GM19468 (cell line): ENCODE measurements around the gene GABRG3.

Experiments
- ATAC-seq: cut with Tn5 transposase; IDR thresholded peaks from one replicate; pipeline ENCODE4 v1.9.1; 2021; ENCODE audit warnings: mild to moderate bottlenecking, moderate library complexity, moderate number of reproducible peaks; ENCODE audit not compliant: unreplicated experiment; ENCODE audit errors: extremely low read depth

The GABRG3 gene

DNA sequence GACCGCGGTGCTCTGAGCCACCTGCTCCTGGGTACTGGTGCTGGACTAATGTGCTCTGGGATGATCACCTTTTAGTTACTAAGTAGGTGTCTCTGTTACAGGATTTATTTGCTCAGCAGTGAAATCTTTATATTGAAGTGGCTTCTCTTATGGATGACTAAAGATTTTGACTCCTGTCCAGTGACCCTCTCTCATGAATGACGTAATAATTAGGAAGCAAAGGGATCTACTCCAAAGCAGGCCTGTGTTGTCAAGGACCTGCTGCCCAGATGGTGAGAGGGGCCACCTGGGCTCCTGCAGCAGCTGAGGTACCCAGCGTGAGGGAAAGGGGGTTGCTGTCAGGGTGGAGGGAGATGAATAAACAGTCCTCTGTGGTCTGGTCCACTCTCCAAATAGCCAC lies 263.6 kb downstream of the GABRG3 start:
- ATAC-seq: no peak

DNA sequence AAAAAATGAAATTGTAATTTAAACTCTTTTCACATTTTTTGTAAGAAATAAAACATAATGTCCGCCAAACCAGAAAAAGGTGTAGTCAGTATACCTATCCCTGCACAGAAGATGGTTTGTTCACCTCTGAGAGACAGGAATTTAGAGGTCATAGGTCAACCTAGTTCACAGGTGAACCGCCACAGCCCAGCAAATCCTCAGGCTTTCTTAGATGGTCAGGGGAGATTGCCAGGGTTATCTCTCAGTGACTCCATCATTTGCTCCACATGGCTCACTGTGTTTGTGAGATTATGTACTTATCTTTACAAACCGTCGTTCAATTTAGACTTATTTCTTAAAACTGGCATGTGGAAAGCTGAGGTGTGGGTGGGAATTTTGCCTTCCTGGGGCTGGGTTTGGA lies 264.2 kb downstream of the GABRG3 start:
- ATAC-seq: no peak

DNA sequence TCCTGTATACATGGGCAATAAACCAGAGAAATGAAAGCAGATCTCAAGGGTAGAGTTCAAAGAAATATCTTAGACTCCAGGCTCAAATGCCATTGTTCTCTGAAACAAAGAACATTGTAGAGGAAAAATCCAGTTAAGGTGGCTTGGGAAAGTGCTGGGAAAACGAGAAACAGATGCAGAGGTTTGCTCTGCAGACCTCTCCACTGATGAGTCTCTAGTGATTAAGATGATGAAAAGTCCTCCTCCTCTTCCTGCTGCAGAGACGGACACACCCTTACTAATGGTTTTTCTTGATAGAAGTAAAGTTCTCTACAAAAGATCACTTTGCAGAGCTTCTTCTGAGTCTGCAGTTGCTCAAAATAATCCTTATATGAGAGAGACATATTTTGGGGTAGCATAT lies 264.7 kb downstream of the GABRG3 start:
- no peak for ATAC-seq

DNA sequence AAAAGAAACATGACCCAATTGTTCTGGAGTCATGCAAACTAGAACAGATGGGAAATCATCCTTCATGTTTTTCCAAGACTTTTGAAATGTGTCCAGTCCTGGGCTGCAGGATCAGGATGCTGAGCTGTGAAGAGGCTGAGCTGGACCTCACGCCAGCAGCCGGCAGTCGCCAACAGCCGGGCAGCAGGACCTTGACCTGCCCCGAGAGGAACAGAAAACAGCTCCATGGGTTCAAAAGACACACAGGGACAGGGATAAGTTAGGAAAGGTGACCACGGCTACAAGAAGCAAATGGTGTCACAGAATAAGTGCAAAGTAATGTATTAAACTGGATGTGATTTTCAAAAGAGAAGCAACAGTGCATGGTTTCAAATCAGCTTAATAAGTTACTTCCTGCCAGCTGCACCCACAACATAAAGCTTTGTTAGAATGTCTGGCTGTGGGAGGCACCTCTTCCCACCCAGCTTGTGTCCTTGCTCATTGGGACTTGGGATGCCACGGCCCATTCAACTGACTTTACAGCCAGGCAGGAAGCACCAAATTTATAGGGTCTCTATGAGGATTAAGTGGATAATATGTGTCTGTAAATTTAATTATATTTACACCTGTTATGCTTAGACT lies 266.4 kb downstream of the GABRG3 start:
- no peak for ATAC-seq

DNA sequence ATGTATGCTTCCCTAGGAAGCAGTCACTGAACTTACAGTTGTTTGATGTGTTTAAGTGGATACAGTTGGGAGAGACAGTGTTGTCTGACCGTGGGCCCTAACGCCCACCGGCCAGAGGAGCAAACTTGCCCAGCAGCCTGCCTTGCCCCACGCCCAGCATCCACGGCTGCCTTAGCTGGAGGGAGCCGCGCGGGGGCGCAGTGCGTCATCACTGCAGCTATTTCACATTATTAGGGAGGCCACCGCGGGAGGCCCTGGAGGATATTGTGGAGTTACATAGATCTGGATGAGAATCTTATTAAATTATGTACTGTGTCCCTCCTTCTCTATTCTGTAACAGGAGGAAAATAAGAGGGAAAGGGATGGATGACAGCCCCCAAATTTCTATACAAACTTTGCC lies 267.2 kb downstream of the GABRG3 start:
- ATAC-seq: no peak

DNA sequence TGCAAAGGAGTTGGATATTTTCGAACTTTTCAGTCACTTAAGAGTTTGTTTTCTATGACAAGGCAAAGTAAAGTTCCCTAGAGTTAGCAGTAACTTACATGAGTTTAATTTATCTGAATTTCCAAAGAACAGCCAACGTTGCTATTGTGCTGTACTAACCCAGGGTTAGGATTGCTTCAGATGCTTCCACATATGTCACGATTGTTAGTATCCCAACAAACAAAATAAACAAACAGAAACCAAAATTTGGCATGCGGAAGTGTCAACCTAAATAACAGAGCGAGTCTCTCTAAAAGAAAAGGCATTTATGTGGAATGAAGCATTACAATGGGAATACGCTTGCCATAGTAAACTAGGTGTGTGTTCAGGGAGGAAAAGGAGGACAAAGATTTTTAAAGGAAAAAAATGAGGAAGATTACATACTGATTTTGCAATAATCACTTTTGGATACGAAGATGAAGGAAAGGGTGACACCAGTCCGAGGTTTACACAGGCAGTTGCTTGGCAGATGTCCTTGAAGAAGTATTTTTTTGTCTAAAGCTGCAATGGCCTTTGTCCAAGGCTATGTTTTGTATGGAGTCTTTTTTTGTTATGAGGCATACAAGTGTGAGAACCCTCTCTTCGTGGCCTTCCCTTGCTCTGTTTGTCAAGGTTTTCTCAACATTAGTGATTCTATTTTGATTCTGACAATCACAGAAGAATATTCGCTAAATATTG lies 267.9 kb downstream of the GABRG3 start:
- ATAC-seq: no peak

DNA sequence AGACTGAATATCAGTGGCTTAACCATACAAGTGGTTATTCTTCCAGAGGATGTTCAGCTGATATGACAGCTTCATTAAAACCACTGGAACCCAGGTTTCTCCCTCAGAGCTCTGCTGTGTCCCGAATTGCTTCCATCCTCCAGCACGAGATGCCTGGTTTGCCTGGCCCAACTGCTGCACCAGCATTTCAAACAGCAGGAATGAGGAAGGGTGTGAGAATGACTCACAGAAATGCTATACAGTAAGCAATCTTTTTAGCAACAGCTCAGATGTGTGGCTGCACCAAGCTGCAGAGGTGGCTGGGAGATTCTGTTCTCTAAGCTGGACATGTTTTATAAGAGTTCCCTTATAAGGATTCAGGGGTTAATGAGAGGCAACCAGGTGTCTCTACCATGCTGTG lies 271.0 kb downstream of the GABRG3 start:
- no peak for ATAC-seq

DNA sequence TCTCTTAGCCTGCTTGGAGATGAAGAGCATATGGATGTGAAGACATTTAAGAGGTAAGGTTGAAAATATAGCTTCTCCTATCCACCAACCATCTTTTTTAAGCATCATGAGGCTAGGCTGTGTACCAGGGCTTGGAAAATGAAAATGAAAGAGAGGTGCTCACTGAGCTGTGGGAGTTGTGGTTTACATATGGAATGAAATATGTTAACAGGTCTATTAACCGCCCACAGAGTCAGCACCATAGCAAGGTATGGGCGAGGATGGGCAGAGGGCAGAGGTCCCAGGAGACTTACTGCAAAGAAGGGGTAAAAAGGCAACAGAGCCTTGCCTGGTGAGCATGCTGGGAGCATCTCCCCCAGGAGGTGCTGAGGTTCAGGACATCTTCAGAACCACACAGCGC lies 273.1 kb downstream of the GABRG3 start:
- ATAC-seq: no peak

DNA sequence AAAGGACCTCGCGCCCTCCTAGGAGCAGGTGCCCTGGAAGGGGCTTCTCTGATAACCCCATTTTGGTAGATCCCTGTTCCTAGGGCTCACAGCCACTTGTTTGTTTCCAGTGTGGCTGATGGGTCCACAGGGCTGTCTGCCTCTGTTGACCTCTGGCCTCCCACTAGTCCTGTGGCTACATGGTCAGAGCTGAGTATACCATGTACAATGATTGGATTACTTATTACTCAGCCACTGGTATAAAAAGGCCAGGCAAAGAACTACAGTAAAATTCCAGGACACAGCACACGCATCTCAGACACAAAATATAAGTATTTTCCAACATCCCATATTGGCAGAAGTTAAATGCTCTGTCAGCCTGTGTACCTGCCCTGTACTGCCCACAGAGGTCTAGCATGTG lies 277.3 kb downstream of the GABRG3 start:
- no peak for ATAC-seq

DNA sequence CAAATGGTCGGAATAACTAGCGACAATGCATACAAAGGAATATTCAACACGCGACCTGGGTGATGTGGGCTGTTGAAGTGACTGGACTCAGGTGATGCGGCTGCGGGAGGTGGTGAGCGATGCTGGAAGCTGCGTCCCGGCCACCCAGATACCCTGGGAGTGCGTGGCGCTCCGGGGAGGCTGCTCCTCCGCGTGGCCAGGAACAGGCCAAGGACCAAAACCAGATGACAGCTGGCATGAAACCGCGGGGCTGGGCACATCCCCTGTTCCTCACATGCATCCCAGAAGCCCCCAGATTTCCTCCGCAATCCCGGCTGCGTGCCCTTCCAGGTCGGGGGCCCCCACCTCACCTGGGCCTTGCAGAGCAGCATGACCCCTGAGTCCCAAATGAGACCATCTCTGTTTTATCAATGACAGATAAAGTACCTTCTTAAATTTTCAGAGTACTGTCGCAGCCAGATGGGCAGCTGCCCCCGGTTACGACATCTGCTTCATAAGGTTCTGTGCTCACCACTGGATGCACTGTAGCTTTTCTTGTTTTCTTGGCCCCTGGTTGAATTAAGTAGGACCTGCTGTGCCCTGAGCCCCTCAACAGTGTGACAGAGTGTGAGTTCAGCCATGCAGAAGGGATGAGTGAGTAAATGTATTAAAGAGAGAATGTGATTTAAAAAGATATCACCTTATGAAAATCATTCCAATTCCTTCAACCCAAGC lies 278.2 kb downstream of the GABRG3 start:
- no peak for ATAC-seq

DNA sequence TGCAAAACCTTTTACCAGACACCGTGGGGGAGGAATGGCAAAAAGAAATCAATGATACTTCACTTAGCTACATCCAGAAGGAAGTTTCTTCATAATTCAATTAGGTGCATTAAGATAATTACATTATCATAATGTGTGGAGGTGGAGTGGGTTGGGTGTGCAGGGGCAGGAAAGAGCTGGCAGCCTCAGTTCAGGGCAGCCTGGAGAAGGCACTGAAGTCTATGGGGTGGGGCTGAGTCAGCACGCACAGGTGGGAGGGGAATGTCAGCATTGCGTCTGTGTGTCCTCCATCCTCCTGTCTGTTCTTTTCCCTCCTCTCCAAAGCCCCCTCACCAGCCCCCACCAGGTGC lies 278.8 kb downstream of the GABRG3 start:
- no peak for ATAC-seq

DNA sequence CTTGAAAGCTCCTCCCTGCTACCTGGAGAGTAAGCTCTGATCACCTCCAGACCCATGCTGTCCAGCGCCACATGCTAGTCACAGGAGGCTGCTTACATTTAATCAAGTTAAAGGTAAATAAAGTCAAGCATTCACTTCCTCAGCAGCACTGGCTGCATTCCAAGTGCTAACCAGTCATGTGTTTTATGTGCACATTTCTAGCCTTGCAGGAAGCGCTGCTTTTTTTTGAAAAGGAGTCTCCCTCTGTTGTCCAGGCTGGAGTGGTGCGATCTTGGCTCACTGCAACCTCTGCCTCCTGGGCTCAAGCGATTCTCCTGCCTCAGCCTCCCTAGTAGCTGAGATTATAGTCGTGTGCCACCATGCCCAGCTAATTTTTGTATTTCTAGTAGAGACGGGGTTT lies 279.2 kb downstream of the GABRG3 start:
- ATAC-seq: no peak

DNA sequence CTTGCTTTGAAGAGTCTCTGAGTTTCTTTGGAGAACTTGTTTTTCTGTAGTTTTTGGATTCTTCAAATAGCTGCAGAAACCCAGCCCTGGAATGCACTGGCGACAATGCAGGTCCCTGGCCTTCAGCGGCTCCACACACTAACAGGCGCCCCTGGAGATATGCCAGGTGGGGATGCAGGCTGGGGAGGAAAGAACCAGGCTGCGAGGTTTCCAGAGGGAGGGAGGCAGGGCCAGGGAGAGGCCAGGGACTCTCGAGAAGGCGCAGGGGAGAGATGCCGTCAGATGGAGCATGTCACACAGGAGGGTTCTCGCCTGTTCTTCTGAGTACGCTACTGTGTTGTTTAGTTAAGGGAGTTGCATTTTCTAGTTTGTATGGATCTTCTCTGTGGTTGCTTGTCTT lies 283.1 kb downstream of the GABRG3 start:
- no peak for ATAC-seq

DNA sequence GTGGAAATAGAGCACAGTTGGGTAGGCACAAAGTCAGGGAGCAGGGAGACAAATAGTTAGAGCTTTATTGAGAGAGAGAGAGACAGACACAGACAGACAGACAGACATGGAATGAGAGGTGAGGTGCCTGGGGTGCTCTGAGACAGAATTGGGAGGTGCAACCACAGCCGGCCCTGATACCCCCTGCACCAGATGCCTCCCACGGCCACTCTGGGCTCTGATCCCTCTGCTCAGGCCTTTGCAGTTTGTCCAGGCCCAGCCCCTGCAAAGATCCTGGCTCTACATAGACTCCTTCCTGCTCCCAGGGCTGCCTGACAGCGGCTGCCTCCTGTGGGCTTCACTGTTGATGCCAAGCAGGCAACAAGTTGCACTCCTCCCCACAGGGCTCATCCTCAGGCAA lies 283.8 kb downstream of the GABRG3 start:
- no peak for ATAC-seq

DNA sequence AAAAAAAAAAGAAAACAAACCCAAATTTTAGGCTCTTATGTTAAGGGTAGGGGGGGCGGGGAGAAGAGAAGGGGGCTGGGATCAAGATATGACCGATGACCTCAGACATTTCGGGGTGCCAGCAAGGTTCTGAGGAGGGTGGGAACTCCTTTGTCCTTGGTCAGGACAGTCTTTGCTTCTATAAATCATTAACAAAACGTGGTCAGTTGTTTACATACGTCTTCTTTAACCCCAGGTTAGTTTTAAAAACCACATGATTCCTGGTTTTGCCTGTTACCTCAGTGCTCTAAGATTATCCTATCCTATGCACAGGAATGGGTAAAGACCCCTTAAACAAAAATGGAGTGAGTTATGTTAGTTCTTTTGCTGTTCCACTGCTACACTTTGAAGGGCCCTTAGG lies 285.5 kb downstream of the GABRG3 start:
- no peak for ATAC-seq

DNA sequence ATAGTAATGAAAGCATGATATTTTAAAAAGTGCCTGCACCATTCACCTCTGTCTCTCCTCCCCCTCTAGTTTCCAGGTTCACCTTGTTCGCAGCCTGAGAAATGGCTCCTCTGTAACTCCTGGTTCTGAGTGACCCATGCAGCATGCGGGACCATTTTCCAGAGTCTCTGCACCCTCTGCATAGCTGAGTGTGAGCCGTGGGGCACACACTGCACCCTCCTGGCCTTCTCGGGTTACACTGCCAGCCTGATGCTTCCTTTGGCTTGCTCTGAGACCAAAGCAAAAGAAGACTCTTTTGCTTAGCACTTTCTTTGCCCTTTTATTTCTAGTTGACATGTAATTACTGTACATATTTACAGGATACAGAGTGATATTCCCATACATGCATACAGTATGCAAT lies 287.3 kb downstream of the GABRG3 start:
- ATAC-seq: no peak

DNA sequence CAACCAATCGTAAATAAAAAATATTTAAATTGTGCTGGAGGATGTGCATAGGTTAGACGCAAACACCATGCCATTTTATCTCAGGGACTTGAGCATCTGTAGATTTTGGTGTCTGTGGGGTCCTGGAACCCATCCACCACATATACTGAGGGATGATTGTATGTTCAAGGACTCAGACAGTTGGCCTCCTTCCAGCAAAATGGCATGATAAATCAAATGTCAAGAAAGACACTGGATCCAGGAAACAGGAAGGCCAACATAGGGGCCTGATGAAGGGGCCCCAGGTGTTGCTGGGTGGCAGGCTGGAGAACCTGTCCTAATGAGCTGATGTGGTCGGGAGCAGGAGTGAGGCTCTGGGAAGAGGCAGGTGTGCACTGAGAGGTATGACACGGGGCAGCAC lies 289.5 kb downstream of the GABRG3 start:
- ATAC-seq: no peak

DNA sequence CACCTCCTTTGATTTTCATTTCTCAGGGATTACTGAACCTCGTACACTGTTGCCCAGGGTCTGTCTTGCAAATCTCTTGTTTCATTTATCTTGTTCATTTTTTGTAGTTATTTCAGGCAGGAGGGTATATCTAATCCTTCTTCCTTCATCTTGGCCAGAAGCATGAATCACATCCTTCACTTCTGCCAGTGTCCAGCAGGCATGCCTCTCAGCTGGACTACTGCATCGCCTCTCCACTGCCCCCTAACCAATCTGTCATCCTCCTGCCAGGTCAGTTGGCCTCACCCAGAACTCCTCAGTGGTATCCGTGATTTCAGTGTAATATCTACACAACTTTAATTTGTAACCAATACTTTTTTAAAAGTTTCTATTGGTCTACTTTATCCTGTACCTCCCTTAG lies 297.9 kb downstream of the GABRG3 start:
- ATAC-seq: no peak

DNA sequence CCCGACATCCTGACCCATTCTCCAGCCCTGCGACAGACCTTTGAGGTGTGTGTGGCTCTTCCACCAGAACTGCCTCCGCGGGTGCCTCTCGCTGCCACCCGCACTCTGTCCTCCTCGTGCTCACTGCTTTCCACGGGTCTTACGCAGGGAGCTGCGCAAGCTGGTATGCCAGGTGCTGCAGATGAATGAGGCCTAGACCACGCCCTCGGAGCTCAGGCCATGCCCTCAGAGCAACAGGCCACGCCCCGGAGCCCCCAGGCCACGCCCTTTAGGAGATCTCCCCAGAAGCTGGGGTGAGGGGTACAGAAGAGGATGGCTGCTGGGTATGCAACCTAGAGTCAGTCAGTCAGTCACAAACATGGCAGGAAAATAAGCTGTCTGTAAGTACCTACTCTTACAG lies 300.3 kb downstream of the GABRG3 start:
- no peak for ATAC-seq

DNA sequence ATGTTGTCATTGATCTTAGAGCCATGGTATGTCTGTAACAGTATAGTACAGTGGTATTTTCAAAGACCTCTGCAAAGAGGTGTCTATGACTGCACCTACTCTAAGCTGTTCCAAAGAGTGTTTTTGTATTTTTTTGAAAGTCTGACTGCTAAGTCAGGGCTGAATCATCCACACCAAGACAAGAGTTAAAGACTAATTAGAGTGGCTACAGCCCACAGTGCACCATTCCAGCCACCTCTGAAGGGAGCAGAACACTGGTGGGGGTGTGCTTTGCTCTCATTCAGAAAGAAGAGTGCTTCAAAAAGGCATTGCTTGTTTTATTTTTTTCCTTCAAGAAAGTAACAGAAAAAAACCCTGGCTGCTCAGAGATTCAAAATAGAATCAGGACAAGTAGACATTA lies 301.4 kb downstream of the GABRG3 start:
- ATAC-seq: no peak

DNA sequence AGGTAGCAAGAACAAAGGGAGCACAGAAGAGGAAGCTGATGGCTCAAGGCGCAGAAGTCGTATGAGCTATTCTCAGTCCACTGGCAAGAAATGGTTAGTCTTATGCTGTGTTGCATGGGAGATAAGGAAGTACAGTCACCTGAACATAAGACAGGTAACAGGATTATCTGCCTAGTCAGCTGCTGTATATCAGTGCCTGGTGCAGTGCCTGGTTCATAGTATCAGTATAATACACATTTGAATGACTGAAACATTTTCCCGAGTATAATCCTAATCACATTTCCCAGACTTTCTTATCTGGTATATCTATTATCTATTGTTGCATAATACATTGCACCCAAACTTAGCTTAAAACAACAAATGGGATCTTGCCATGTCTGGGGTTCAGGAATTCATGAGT lies 302.5 kb downstream of the GABRG3 start:
- no peak for ATAC-seq

DNA sequence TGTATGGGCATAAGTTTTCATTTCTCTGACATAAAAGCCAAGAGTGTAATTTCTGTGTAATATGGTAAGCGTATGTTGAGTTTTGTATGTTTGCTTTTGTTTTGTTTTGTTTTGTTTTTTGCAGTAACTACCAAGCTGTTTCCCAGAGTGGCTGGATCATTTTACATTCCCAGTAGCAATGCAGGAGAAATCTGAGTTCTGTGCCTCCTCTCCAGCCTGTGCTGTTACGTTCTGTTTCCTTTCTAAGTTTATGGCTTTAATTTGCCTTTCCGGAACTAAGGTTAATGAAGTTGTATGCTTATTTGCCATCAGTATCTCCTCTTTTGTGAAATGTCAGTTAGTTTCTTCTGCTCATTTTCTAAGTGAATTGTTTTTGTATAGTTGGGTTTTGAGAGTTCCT lies 307.8 kb downstream of the GABRG3 start:
- ATAC-seq: no peak
